ENCODE data around the gene RAB33B.
"Not testable (repeated sequence)": the region's sequence is repeated elsewhere in the genome, so short reads cannot be mapped to it uniquely, and the experiment has no call there.

The RAB33B gene
- 55.9 to 67.3 reads per million in 2 donors for total RNA-seq

GRCh38 chr4:139454111-139455045 is at the start of gene RAB33B:
Gene RAB33B (plus strand): TSS chr4:139454121. CDS start chr4:139454196, 75 bp downstream.
- peak in 1 of 5 experiments; percentile 52 for DNase-seq

- no peak for DNase-seq
Measured at GRCh38 chr4:139410312-139410711, 43.6 kb upstream of the RAB33B start.

- DNase-seq: not testable (repeated sequence)
Measured at GRCh38 chr4:139414671-139415210, 39.2 kb upstream of the RAB33B start.

GRCh38 chr4:139416073-139416673 is 37.7 kb upstream of the RAB33B start:
- DNase-seq: peak in 2 of 5 experiments; percentile 12 to 61

- DNase-seq: peak in 2 of 5 experiments; percentile 13 to 35
Measured at GRCh38 chr4:139419388-139419914, 34.5 kb upstream of the RAB33B start.

- DNase-seq: no peak
Measured at GRCh38 chr4:139420652-139421051, 33.3 kb upstream of the RAB33B start.

GRCh38 chr4:139436122-139436521 is 17.8 kb upstream of the RAB33B start:
- no peak for DNase-seq

GRCh38 chr4:139438141-139438540 is 15.8 kb upstream of the RAB33B start:
- no peak for DNase-seq

GRCh38 chr4:139441029-139441428 is 12.9 kb upstream of the RAB33B start:
- DNase-seq: no peak

- no peak for DNase-seq
Measured at GRCh38 chr4:139443661-139444060, 10.3 kb upstream of the RAB33B start.

- DNase-seq: not testable (repeated sequence)
Measured at GRCh38 chr4:139444881-139445280, 9.0 kb upstream of the RAB33B start.

GRCh38 chr4:139447078-139447477 is 6.8 kb upstream of the RAB33B start:
- DNase-seq: not testable (repeated sequence)

GRCh38 chr4:139450586-139450985 is 3.3 kb upstream of the RAB33B start:
- no peak for DNase-seq

- DNase-seq: no peak
Measured at GRCh38 chr4:139451997-139452396, 1.9 kb upstream of the RAB33B start.

GRCh38 chr4:139453041-139453370 is 915 bp upstream of the RAB33B start:
- peak in 4 of 5 experiments; percentile 35 to 93 (median 70) for DNase-seq

- peak; percentile 91 to 98 (median 96) for DNase-seq
Measured at GRCh38 chr4:139453371-139454110, 380 bp upstream of the RAB33B start.

GRCh38 chr4:139455126-139455538 is 1.2 kb downstream of the RAB33B start:
- DNase-seq: no peak

- DNase-seq: no peak
Measured at GRCh38 chr4:139457318-139457717, 3.4 kb downstream of the RAB33B start.

- DNase-seq: no peak
Measured at GRCh38 chr4:139458543-139458942, 4.6 kb downstream of the RAB33B start.

- no peak for DNase-seq
Measured at GRCh38 chr4:139458999-139459398, 5.1 kb downstream of the RAB33B start.

- DNase-seq: no peak
Measured at GRCh38 chr4:139460565-139460964, 6.6 kb downstream of the RAB33B start.

GRCh38 chr4:139461022-139461628 is 7.2 kb downstream of the RAB33B start:
- DNase-seq: no peak

Measured in T-helper 2 cell (primary cell).